Endothelial cell of hepatic sinusoid (primary cell): Measurements from ENCODE around the gene PARP9.
"Not testable (repeated sequence)": the region's sequence is repeated elsewhere in the genome, so short reads cannot be mapped to it uniquely, and the experiment has no call there.

Source experiments
- in situ Hi-C: cut with HindIII; loops from 2 replicates; pipeline ENCODE4 v1.10.0; 2017; ENCODE audit warnings: low sequenced_read_pairs

The PARP9 gene

GRCh38 chr3:122523317-122523716 lies 40.8 kb downstream of the PARP9 start:
- in situ Hi-C loops = no loop called here

GRCh38 chr3:122520861-122521260 lies 43.2 kb downstream of the PARP9 start:
- in situ Hi-C loops = no loop called here

- in situ Hi-C loops = no loop called here
These were observed 44.4 kb downstream of the PARP9 start for GRCh38 chr3:122519693-122520092.

- in situ Hi-C loops = no loop called here
These were observed 47.2 kb downstream of the PARP9 start for GRCh38 chr3:122516846-122517360.

GRCh38 chr3:122515870-122516269 lies 48.2 kb downstream of the PARP9 start:
- in situ Hi-C loops = no loop called here

- in situ Hi-C loops = no loop called here
These were observed 49.1 kb downstream of the PARP9 start for GRCh38 chr3:122515020-122515468.

GRCh38 chr3:122514123-122515019 lies 49.7 kb downstream of the PARP9 start, which contains the start of gene KPNA1:
Gene KPNA1, minus strand, starts transcription at chr3:122514939. Its CDS starts 18,374 bp downstream, at chr3:122496565.
- in situ Hi-C loops = no loop called here

GRCh38 chr3:122513386-122514122 lies 50.5 kb downstream of the PARP9 start:
- in situ Hi-C loops = no loop called here

- in situ Hi-C loops = no loop called here
These were observed 51.8 kb downstream of the PARP9 start for GRCh38 chr3:122512284-122512683.

GRCh38 chr3:122510878-122511535 lies 53.1 kb downstream of the PARP9 start:
- in situ Hi-C loops = no loop called here

GRCh38 chr3:122508944-122509343 lies 55.2 kb downstream of the PARP9 start:
- in situ Hi-C loops = loop anchor here (5.0 kb wide), 1 partner anchor 63 kb away; no protein-coding TSS in a partner anchor

GRCh38 chr3:122508135-122508914 lies 55.8 kb downstream of the PARP9 start:
- in situ Hi-C loops = loop anchor here (5.0 kb wide), 1 partner anchor 64 kb away; no protein-coding TSS in a partner anchor

- in situ Hi-C loops = loop anchor here (5.0 kb wide), 1 partner anchor 66 kb away; no protein-coding TSS in a partner anchor
These were observed 57.6 kb downstream of the PARP9 start for GRCh38 chr3:122506450-122506849.

GRCh38 chr3:122505676-122506075 lies 58.4 kb downstream of the PARP9 start:
- in situ Hi-C loops = loop anchor here (5.0 kb wide), 1 partner anchor 67 kb away; no protein-coding TSS in a partner anchor

- in situ Hi-C loops = no loop called here
These were observed 61.2 kb downstream of the PARP9 start for GRCh38 chr3:122502941-122503340.

GRCh38 chr3:122502139-122502538 lies 62.0 kb downstream of the PARP9 start:
- in situ Hi-C loops = no loop called here

GRCh38 chr3:122500964-122501363 lies 63.1 kb downstream of the PARP9 start:
- in situ Hi-C loops = not testable (repeated sequence)

GRCh38 chr3:122498152-122498551 lies 65.9 kb downstream of the PARP9 start:
- in situ Hi-C loops = no loop called here

GRCh38 chr3:122497425-122497824 lies 66.7 kb downstream of the PARP9 start:
- in situ Hi-C loops = no loop called here

GRCh38 chr3:122496508-122496907 lies 67.6 kb downstream of the PARP9 start:
- in situ Hi-C loops = no loop called here
